Stimulated activated CD8-positive, alpha-beta memory T cell treated with anti-CD3 and anti-CD28 coated beads, Interleukin-7, amount 100 ng/mL, for 48 hours (primary cell): Measurements from ENCODE around the gene TLR8.
A peak's percentile ranks its signal among the peaks of the same experiment; 100 is the strongest.

Experiments used
- DNase-seq, 2 donors: peaks; one replicate each; pipeline ENCODE4 v3.0.0-alpha.2; 2020; ENCODE audit warnings: low read depth in 1 of 2; ENCODE audit errors: extremely low read depth in 1 of 2

The TLR8 gene

DNA sequence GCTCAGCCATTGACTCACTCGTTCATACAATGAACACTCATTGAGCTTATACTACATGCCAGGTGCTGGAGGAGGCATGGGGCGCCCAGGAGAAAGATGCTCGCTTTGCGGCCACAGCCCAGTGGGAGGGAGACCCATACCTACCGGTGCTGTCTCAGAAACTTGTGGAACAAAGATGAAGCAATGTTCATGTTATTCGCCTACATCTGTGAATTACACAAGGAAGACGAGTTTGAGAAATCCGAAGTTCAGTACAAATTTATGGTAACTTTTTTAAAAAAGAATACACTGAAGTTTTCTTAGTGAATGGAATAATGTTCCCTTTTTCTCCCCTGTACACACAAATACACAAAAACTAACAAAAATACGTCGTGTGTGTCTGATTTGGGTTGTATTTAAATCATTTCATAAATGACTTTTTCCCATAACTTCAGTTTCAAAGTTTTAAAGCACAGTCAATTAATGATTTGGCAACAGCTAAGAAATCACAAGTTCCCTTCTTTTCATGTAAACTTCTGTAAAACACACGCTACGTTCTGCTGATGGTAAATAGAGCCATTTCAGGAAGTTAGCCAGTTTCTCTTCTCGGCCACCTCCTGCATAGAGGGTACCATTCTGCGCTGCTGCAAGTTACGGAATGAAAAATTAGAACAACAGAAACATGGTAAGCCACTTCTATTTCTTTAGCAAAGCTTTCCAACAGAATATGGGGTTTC lies at the start of gene TLR8:
TSS of gene TLR8 (plus strand) at position 575 of the 716 bp plus-strand sequence. CDS start at position 662, 87 bp downstream.
- no peak for DNase-seq

DNA sequence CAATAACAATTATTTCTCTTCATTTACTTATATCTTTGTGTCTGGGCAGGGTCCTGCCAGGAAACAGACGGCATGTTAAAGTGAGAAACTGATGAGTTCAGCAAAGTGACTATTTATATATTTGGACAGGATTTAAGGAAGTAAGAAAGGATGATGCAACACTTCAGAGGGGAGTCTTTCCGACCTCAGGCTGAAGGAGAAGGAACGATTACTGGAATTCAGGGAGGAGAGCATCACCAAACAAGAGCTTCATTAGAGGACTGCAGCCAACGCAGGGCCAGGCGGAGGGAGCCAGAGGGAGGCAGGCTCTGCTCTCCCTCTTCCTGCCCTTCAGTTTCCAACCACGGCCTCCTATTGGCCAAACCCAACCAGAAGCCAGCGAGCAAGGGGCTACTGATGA lies 41.1 kb upstream of the TLR8 start:
- DNase-seq, result no peak

DNA sequence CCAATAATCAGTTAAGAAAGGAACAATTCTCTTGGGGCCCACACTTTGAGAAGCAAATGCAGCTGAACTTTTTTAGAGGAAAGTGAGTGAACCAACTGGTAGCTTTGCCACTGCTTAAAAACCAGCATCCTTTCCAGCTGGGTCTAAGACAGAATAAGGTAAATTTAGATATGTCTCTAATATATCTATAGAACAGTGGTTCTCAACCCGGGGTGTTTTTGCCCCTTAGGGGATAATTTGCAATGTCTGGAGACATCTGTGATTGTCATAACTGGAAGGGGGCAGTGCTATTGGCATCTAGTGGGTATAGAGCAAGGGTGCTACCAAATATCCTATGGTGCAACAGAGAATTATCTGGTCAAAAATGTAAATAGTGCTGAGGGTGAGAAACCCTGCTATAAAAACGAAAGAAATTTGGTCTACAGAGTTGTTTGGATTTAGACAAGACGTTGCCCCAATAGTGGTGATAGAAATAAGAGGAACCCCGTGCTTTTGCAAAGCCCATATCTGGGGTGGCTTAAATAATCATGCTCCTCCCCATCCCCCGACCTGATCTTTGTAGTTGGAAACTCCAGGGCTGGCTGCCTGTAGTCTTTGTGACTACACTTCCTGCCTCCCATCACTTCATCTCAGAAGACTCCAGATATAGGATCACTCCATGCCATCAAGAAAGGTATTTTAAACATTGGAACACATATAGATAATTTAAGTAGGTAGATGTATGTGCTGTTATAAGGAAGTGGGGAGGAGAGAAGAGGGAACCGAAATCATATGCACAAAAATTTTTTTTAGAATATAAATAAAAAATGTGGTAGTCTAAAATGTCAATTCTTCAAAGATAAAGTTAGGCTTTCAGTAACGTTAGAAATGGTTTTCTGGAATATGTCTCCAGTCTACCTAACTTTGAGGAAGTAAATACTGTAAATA lies 39.7 kb upstream of the TLR8 start, which contains the start of gene TLR7:
TSS of gene TLR7 (plus strand) at position 622 of the 927 bp plus-strand sequence. CDS start 507 bp downstream, outside the sequence.
- no peak for DNase-seq

DNA sequence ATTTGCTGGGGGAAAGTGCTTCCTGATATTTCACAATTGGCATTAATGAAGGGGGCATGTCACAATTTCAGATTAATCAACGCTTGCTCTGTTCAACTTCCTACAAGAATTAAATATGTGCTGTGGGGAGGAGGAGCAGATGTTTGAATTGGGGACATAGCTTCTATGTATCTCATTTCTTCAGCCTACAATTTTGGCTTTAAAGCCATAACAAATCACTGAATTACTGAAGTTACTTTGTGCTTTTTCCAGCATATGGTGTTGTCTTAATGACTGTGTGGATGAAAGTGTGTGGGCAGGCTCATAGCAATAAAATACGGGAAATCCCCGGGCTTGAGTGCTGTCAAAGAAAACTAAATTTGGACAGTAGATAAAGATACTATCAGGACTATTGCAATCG lies 38.7 kb upstream of the TLR8 start:
- DNase-seq, result no peak

DNA sequence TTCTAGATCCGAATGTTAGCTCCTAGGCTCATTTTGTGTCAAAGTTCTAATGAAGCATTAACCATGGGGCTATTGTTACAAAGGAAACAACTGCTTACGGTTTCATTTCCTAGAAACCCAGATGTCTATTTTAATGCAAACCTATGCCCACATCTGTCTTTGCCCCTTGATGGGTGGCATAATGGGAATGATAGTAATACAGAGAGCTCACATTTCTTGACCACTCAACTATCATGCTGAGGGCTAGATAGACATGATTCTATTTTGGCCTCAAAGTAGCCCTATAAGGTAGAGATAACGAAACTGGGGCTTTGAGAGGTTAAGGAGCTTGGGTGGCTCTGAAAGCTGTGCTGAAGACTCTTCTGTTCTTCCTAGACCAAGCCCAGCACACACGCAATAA lies 37.7 kb upstream of the TLR8 start:
- no peak for DNase-seq

DNA sequence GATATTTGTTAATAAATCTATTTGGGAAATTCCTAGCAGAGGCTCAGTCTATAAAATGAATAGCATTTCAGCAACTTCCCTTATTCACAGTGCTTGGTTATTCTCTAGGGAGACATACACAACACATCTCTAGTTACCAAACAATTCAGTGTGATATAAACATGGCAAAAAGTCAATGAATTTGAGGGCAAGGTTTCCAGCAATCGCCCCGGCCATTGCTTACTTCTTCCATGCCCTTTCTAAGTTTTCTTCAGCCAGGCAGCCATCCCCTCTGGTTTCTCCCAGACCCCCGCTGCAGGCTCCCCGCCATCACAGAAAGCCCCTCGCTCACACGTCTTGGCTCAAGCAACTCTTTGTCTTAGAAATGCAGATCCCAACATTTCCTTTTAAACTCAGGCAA lies 35.2 kb upstream of the TLR8 start:
- DNase-seq, result no peak

DNA sequence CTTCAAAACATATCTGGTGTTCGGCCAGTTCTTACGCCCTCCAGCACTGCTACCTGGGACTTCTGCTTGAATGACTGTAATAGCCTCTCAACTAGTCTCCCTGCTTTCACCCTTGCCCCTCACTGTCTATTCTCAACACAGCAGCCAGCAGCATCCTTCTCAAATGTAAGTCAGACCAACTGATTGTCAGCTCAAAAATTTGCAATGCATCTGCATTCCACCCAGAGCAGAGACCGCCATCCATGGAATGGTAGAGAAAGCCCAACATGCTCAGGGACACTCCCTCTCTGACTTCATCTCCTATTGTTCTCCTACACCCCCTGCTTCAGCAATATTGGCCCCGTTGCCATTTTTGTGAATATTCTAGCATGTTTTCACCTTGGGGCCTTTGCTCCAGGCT lies 33.7 kb upstream of the TLR8 start:
- DNase-seq, result no peak

DNA sequence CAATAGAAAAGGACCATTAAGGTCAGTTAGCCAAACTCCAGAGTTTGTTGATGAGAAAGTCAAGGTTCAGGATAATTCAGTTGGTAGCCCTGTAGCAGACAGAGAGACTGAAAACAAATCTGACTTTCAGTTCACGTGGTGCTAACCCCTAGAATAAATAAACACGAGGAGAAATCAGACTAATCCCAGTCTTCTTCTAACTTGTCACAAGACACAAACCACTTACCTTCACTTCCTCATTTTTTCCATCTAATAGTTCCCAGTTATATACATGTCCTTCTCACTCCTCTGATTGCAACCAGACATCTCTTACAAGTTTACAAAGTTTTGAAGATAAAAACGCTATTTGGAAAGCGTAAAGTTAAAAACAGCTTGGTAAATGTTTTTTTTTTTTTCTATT lies 31.8 kb upstream of the TLR8 start:
- DNase-seq, result no peak

DNA sequence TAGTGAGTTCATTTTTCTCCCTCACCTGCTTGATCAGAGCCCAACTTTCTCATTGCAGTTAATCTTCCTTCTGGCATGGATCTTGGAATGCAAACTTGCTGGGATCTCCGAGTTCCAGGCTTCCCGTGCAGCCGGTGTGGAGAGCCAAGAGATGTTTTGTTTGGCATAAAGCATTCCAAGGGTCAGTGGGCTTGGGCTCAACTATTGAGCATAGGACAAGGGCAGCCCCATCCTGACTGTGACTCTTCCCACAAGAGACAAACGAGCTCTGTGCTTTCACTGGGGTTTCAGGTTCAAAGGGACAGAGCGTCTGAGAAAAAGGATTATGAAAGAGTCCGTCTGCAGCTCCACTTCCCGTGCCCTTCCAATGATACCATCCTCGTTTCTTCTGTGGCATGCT lies 29.0 kb upstream of the TLR8 start:
- no peak for DNase-seq

DNA sequence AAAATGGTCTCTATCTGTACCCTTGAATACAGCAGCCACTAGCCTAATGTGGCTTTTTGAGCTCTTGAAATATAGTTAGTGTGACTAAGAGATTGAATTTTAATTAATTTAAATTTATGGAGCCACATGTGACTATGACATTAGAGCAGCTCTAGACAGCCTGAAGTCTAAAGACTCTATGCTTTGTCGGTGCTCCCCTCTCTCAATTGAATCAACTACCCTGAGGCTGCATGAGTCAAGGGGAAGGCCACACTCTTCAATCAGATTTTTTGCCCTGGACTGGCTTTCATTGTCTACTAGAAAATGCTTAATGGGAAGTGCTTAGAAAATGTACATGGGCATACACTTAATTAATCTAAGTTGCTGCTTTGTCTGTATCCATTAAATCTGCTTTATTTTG lies 27.9 kb upstream of the TLR8 start:
- no peak for DNase-seq

DNA sequence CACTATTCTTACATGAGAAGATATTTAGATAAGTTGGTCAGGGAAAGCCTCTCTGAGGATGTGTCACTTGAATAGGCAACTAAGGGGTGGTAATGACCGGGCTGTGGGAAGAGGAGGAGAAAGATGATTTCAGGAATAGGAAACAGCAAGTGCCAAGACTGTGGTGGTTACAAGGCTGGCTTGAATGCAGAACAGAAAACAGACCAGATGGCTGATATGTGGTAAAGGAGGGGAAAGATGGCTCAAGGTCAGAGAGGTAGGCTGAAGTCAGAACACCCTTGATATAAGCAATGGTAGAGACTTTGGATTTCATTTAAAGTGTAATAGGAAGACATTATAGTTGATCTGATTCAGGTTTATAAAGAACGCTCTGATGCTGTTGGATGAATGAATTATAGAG lies 24.5 kb upstream of the TLR8 start:
- DNase-seq, result no peak

DNA sequence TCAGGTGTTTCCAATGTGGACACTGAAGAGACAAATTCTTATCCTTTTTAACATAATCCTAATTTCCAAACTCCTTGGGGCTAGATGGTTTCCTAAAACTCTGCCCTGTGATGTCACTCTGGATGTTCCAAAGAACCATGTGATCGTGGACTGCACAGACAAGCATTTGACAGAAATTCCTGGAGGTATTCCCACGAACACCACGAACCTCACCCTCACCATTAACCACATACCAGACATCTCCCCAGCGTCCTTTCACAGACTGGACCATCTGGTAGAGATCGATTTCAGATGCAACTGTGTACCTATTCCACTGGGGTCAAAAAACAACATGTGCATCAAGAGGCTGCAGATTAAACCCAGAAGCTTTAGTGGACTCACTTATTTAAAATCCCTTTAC lies 20.9 kb upstream of the TLR8 start:
- no peak for DNase-seq

DNA sequence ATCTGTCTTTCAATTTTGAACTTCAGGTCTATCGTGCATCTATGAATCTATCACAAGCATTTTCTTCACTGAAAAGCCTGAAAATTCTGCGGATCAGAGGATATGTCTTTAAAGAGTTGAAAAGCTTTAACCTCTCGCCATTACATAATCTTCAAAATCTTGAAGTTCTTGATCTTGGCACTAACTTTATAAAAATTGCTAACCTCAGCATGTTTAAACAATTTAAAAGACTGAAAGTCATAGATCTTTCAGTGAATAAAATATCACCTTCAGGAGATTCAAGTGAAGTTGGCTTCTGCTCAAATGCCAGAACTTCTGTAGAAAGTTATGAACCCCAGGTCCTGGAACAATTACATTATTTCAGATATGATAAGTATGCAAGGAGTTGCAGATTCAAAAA lies 19.9 kb upstream of the TLR8 start:
- DNase-seq, result no peak

DNA sequence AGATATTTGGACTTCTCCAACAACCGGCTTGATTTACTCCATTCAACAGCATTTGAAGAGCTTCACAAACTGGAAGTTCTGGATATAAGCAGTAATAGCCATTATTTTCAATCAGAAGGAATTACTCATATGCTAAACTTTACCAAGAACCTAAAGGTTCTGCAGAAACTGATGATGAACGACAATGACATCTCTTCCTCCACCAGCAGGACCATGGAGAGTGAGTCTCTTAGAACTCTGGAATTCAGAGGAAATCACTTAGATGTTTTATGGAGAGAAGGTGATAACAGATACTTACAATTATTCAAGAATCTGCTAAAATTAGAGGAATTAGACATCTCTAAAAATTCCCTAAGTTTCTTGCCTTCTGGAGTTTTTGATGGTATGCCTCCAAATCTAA lies 19.3 kb upstream of the TLR8 start:
- DNase-seq, result no peak

DNA sequence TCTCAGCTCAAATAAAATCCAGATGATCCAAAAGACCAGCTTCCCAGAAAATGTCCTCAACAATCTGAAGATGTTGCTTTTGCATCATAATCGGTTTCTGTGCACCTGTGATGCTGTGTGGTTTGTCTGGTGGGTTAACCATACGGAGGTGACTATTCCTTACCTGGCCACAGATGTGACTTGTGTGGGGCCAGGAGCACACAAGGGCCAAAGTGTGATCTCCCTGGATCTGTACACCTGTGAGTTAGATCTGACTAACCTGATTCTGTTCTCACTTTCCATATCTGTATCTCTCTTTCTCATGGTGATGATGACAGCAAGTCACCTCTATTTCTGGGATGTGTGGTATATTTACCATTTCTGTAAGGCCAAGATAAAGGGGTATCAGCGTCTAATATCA lies 18.7 kb upstream of the TLR8 start:
- DNase-seq, result no peak

DNA sequence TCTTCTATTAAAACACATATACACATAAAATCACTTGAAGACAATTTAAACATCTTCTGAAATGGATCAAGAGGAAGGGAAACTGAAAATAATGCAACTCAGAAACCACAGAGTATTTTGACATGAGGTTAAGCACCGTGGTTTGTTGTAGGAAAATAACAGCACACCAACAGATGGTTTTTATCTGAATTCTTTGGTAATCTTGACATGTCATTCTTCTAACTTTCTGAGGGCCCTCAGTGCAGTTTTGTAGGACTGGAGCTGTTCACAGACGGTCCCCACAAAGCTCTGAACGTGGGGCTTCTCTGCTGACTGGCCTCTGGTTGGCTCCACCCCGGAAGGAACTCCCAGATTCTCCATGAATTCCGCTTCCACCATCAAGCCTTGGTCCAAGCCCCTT lies 16.0 kb upstream of the TLR8 start:
- no peak for DNase-seq

DNA sequence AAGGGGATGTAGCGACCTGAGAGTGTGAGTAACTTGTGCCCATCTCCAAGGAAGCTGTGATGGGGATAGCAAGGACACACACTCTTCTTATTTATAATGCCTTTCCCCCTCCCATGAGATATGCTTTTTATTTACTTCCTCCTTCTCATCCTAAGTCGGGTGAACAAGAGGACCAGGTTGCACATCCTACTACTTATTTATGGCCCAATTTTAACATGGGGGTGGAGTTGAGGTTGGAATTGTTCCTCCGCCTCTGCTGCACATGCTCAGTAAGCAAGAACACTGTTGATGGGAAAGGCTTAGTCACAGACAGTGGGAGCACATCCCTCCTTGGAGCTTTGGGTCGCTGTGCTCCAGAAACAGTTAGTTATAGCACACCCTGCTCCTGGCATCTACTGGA lies 15.2 kb upstream of the TLR8 start:
- no peak for DNase-seq

DNA sequence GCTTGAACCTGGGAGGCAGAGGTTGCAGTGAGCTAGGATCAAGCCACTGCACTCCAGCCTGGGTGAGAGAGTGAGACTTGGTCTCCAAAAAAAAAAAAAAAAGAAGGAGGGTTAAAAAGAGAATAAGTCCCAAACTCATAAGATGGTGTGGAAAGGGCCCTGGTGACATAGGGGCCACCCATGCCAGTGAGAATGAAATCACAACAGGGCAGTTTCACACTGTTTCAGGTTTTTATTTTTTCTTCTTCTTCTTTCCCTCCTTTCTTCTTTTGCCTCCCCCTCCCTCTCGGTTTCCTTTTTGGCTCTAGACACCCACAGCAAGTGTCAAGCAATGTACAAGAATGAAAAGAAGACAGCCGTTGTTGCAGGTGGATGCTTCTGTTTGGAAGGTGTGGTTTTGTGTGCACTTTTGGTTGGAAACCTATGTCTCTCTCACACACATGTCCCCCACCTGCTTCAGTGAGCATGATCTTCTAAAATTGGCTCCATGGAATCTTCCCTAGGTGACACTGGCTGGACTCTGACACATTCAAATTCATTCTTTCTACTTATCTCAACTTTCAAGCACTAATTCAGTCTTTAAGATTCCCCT lies 14.4 kb upstream of the TLR8 start:
- DNase-seq, result no peak

DNA sequence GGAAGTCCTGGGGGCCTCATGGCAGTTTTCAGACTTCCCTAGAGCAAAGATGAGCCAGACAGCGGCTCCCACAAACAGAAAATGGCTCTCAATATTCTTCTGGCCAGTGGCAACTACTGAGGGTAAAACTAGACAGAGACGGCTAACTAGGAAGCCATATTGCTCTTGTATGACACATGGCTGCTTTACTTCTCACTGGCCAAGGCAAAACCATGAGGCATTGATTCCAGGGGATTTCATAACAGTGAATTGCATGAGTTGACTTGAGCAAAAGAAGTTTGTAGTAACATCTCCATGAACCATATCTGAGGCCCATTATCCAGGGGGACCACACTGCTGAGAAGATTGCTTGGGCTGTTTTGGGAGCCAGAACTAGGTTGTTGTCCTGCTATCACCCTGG lies 13.7 kb upstream of the TLR8 start:
- no peak for DNase-seq

DNA sequence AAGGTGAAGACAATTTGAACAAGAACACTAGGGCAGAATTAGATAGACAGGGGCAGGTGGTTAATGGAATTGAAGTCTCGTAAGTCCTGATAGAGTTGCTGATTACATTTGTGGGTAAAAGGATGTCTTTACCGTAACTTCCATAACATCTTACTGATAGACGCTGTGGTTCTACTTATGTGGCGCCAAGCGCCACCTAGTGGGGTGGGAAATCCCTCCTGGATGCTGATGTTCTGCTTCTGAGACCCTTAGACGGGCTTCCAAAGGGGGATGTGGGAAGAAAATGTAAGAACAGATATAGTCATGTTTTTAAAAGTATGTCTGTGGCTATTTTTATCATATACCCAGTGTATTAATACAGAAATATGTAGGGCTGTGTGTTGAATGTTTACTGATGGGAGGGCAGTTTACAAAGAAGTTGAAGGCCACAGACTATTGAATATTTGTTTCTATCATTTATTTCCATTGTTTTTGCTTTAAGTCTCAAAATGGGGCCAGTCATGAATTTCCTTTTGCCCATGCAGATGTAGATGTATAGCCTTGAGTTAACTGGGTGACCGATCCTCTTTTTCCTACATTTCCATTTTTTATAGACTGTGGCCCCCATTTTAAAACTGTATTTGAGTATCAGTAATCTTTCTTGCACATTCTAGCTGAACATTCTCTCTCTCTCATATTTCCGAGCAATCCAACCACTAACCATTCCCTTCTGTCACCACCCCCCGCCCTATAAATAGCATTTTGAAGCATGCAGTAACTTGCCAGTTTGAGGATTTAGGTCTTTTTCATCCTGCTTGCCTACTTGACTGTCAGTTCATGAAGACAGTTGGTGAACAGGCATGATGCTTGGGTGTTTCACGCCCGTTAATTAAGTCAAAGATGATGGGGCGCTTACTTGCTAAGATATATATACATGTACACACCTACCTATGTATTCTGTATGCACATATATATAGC lies 12.1 kb upstream of the TLR8 start:
- peak in 1 of 2 donors; percentile 7 for DNase-seq

DNA sequence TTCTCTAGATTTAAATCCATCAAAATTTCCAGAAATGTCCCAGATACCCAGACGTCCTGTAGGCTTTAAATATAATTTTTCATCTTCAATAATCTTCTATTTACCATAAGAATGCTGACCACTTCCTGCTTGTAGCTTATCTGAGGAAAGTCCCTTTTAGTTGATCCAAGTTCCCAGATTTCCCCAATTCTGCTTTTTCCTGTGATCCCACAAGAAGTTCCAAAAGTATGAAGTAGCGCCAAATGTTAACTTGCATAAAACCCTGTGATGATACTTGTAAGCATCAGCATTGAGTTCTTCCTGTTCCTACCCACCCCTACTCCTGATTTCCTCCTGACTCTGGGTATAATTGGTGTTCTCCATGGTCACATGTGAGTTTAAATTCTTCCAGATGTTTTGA lies 10.6 kb upstream of the TLR8 start:
- no peak for DNase-seq
